SU-DHL-6 (cell line): Measurements from ENCODE around the gene ADCY3.

ENCODE experiments used
- CTCF ChIP-seq: fragments of 200-600 bp; sonication (generic); IDR thresholded peaks from one replicate; pipeline ENCODE4 v1.5.1; 2017; ENCODE audit warnings: antibody characterized with exemption, mild to moderate bottlenecking, low read length, moderate library complexity; ENCODE audit not compliant: insufficient read depth, poor library complexity, severe bottlenecking
- EZH2phosphoT487 ChIP-seq: fragments of 200-600 bp; sonication (generic), shearing (Covaris generic); conservative IDR thresholded peaks from 2 replicates; pipeline ENCODE4 v1.6.1; 2018; ENCODE audit warnings: mild to moderate bottlenecking, antibody characterized with exemption, low read length, moderate library complexity, mixed read lengths

GRCh38 chr2:24893934-24894333 lies 26.1 kb downstream of the ADCY3 start:
- TF ChIP-seq CTCF = no peak
- TF ChIP-seq EZH2phosphoT487 = no peak
